ENCODE measurements around the gene FOXP1.

- no peak for TF ChIP-seq CTCF (IDR thresholded peaks at IDR 0.05; ENCODE audit: low read depth, low read length)
- TF ChIP-seq EZH2phosphoT487 (IDR thresholded peaks at IDR 0.05; ENCODE audit: low read depth): no peak
These were observed 81.4 kb downstream of the FOXP1 start for GRCh38 chr3:71502066-71502625.

Measured in OCI-LY3 (cell line).